HepG2 (cell line): ENCODE data around the gene THAP2. TPM values are rescaled to one million over a fixed set of nuclear protein-coding genes. Genes with fewer than 3 reads are reported as not detected.
A peak's percentile ranks its signal among the peaks of the same experiment; 100 is the strongest.

Source experiments
- ATAC-seq: fragments of 200-7000 bp; cut with Tn5 transposase; 3 replicates; pipeline ENCODE4 v1.9.1; 2020; ENCODE audit warnings: mild to moderate bottlenecking, moderate library complexity
- Bru-seq: library from RNA; stranded (reverse); fragments of 400-500 nt; gene quantifications from one replicate; lab custom pipeline; 2021; lab: Mats Ljungman, UMichigan
- BruChase-seq, 2 experiments: library from RNA; stranded (reverse); fragments of 400-500 nt; gene quantifications; one replicate each; lab custom pipeline; 2021; lab: Mats Ljungman, UMichigan
- BruUV-seq: library from RNA; stranded (reverse); fragments of 400-500 nt; replicated peaks from 2 replicates; lab custom pipeline; 2021; lab: Mats Ljungman, UMichigan
- CTCF ChIA-PET: fragments of 300-600 bp; formaldehyde crosslinking; extraction: SDS; loops from one replicate; lab custom pipeline; 2021; ENCODE audit warnings: low total read pairs, inconsistent platforms, low intra/inter-chr PET ratio; lab: Yijun Ruan, JAX
- POLR2A ChIA-PET: fragments of 350-600 bp; sonication (Branson Sonifier 250); formaldehyde crosslinking; loops from one replicate; lab custom pipeline; 2020; ENCODE audit warnings: antibody characterized with exemption, inconsistent platforms; lab: Yijun Ruan, JAX
- DNase-seq: peaks from one replicate; pipeline ENCODE4 v3.0.0-alpha.2; 2015; ENCODE audit warnings: low spot score
- FAIRE-seq: peaks from 3 replicates; lab custom pipeline; 2011; peaks lifted over from hg19 to GRCh38; lab: Jason Lieb, UNC
- H2AFZ ChIP-seq: one replicate; pipeline ENCODE4 v1.6.1; 2011; ENCODE audit warnings: low read length, inconsistent platforms
- H3K27ac ChIP-seq: fragments of 300-600 bp; 3 replicates; pipeline ENCODE4 v1.8.0; 2011; ENCODE audit warnings: mixed run types, mild to moderate bottlenecking, mixed read lengths, low read length, inconsistent platforms; ENCODE audit not compliant: insufficient read depth; ENCODE audit errors: extremely low read length
- H3K27me3 ChIP-seq, 2 experiments: fragments of 200-600 bp in 1 of 2; 2 replicates in 1 of 2; 3 replicates in 1 of 2; pipeline versions ENCODE4 v1.6.0 to v1.8.0; 2011; ENCODE audit warnings: low read length in 2 of 2, mild to moderate bottlenecking in 2 of 2, moderate library complexity in 2 of 2, inconsistent platforms in 1 of 2; ENCODE audit not compliant: insufficient read depth in 2 of 2, control insufficient read depth in 1 of 2
- H3K36me3 ChIP-seq, 2 experiments: fragments of 200-600 bp in 1 of 2; replicated peaks in 1 of 2; 2 replicates in 1 of 2; 3 replicates in 1 of 2; pipeline versions ENCODE4 v1.5.1 to v1.8.0; 2011; ENCODE audit warnings: low read length in 2 of 2, inconsistent platforms in 1 of 2; ENCODE audit not compliant: insufficient read depth in 2 of 2, control insufficient read depth in 1 of 2
- H3K4me1 ChIP-seq: 2 replicates; pipeline ENCODE4 v1.5.1; 2012; ENCODE audit warnings: low read length, inconsistent platforms; ENCODE audit not compliant: insufficient read depth
- H3K4me2 ChIP-seq: 2 replicates; pipeline ENCODE4 v1.6.0; 2011; ENCODE audit warnings: low read depth, low read length, inconsistent platforms
- H3K4me3 ChIP-seq, 3 experiments: fragments of 200-600 bp in 1 of 3; sonication (generic), shearing (Covaris generic) in 1 of 3; replicated peaks in 1 of 3; 2 replicates each; pipeline ENCODE4 v1.5.1; 2011 to 2016; ENCODE audit warnings: low read length in 3 of 3, inconsistent platforms in 2 of 3, low read depth in 2 of 3, mild to moderate bottlenecking in 2 of 3, control low read depth in 1 of 3, mixed read lengths in 1 of 3; ENCODE audit not compliant: insufficient read depth in 1 of 3
- H3K79me2 ChIP-seq: one replicate; pipeline ENCODE4 v1.6.1; 2011; ENCODE audit warnings: low read length, inconsistent platforms; ENCODE audit not compliant: insufficient read depth
- H3K9ac ChIP-seq: 2 replicates; pipeline ENCODE4 v1.6.0; 2011; ENCODE audit warnings: mild to moderate bottlenecking, low read depth, low read length, inconsistent platforms; ENCODE audit not compliant: insufficient read depth
- H3K9me3 ChIP-seq: 2 replicates; pipeline ENCODE4 v1.5.1; 2012; ENCODE audit warnings: mild to moderate bottlenecking, low read length
- H4K20me1 ChIP-seq: 2 replicates; pipeline ENCODE4 v1.6.0; 2011; ENCODE audit warnings: inconsistent platforms, mild to moderate bottlenecking, low read length, moderate library complexity; ENCODE audit not compliant: insufficient read depth
- ARNT ChIP-seq: fragments of 450-650 bp; IDR thresholded peaks from 2 replicates; pipeline ENCODE4 v1.6.1; 2017
- ATM ChIP-seq: fragments of 450-650 bp; IDR thresholded peaks from 2 replicates; pipeline ENCODE4 v1.7.1; 2017; ENCODE audit warnings: mild to moderate bottlenecking, borderline replicate concordance
- CAMTA2 ChIP-seq: sonication (generic); formaldehyde crosslinking; IDR thresholded peaks from 2 replicates; pipeline ENCODE4 v1.4.0; 2020; ENCODE audit warnings: mild to moderate bottlenecking, missing genetic modification reagents, borderline replicate concordance
- DMAP1 ChIP-seq: IDR thresholded peaks from 2 replicates; pipeline ENCODE4 v1.6.1; 2016
- ELF4 ChIP-seq: sonication (generic); formaldehyde crosslinking; IDR thresholded peaks from 2 replicates; pipeline ENCODE4 v1.5.0; 2020; ENCODE audit warnings: missing genetic modification reagents, mild to moderate bottlenecking, moderate library complexity, borderline replicate concordance
- FOXC1 ChIP-seq: sonication (generic); formaldehyde crosslinking; IDR thresholded peaks from 2 replicates; pipeline ENCODE4 v1.8.0; 2022; ENCODE audit warnings: mild to moderate bottlenecking, missing genetic modification reagents, borderline replicate concordance
- HMG20A ChIP-seq: IDR thresholded peaks from 2 replicates; pipeline ENCODE4 v1.6.1; 2016; ENCODE audit warnings: borderline replicate concordance
- HNRNPK ChIP-seq: fragments of 200-400 bp; formaldehyde crosslinking; IDR thresholded peaks from 2 replicates; pipeline ENCODE4 v1.6.1; 2018; ENCODE audit warnings: low read length, low read depth, moderate library complexity, mild to moderate bottlenecking; ENCODE audit not compliant: poor library complexity, severe bottlenecking
- NFE2L2 ChIP-seq: fragments of 150-350 bp; IDR thresholded peaks from 2 replicates; pipeline ENCODE4 v1.6.1; 2014; ENCODE audit warnings: low read length
- NFKBIZ ChIP-seq: IDR thresholded peaks from 2 replicates; pipeline ENCODE4 v1.6.1; 2018; ENCODE audit warnings: missing genetic modification reagents, missing compliant biosample characterization
- NR2C2 ChIP-seq: sonication (generic); formaldehyde crosslinking; IDR thresholded peaks from 2 replicates; pipeline ENCODE4 v1.4.0; 2020; ENCODE audit warnings: missing genetic modification reagents, mild to moderate bottlenecking, moderate library complexity, borderline replicate concordance
- SMAD9 ChIP-seq: sonication (generic); formaldehyde crosslinking; IDR thresholded peaks from 2 replicates; pipeline ENCODE4 v1.5.1; 2020; ENCODE audit warnings: mild to moderate bottlenecking, missing genetic modification reagents
- XBP1 ChIP-seq: sonication (generic); formaldehyde crosslinking; IDR thresholded peaks from 2 replicates; pipeline ENCODE4 v1.5.0; 2020; ENCODE audit warnings: missing genetic modification reagents
- ZNF326 ChIP-seq: sonication (generic); formaldehyde crosslinking; IDR thresholded peaks from 2 replicates; pipeline ENCODE4 v1.4.0; 2020; ENCODE audit warnings: missing genetic modification reagents, borderline replicate concordance
- WGBS: methylation state at CpG from one replicate; pipeline ENCODE4 v1.1.6; 2017; ENCODE audit warnings: low lambda C conversion rate; 5-methylcytosine and 5-hydroxymethylcytosine counted together
- in situ Hi-C: cut with HindIII; loops from 2 replicates; pipeline ENCODE4 v1.10.0; 2017; ENCODE audit warnings: low pct_unique_long_range_greater_than_20kb; ENCODE audit not compliant: extremely low pct_ligation_motif_present
- intact Hi-C: fragments of 100-400 bp; cut with micrococcal nuclease; formaldehyde crosslinking; loops from one replicate; pipeline ENCODE4 v1.10.0; 2022; ENCODE audit not compliant: unreplicated experiment
- long read RNA-seq, 2 experiments: library from RNA in 1 of 2; library from polyadenylated mRNA in 1 of 2; stranded (forward) in 1 of 2; unstranded in 1 of 2; transcript quantifications; one replicate each; pipeline ENCODE4 v2.0.0, GENCODE V29; 2019 to 2022
- polyA minus RNA-seq, 3 experiments: library from RNA; depleted of rRNA, polyadenylated mRNA; stranded (reverse); fragments of >200 nt; gene quantifications; 2 replicates each; pipeline ENCODE4 v1.2.3, GENCODE V29; 2011; ENCODE audit warnings: low replicate concordance in 1 of 3
- polyA plus RNA-seq, 8 experiments: library from polyadenylated mRNA; depleted of rRNA in 3 of 8; stranded (reverse) in 7 of 8; unstranded in 1 of 8; fragments of >200 nt; fragmentation: Illumina TruSeq in 4 of 8; extraction: Trizol in 4 of 8; gene quantifications; 2 replicates each; pipeline versions ENCODE4 v1.2.1 to v1.2.3, GENCODE V29; 2011 to 2016; ENCODE audit warnings: low read depth in 4 of 8, missing spikeins in 1 of 8, mixed read lengths in 1 of 8; ENCODE audit not compliant: insufficient read depth in 1 of 8
- total RNA-seq, 5 experiments: library from RNA; depleted of rRNA; stranded (reverse); fragments of >200 nt; fragmentation: Illumina TruSeq; extraction: Trizol; gene quantifications; 2 replicates each; pipeline ENCODE4 v1.2.3, GENCODE V29; 2016; ENCODE audit warnings: low read depth in 1 of 5
- TF ChIP-seq, protein P1 (sequence below): sonication (generic); formaldehyde crosslinking; IDR thresholded peaks from 2 replicates; pipeline ENCODE4 v1.4.0; 2020; ENCODE audit warnings: missing genetic modification reagents, mild to moderate bottlenecking, borderline replicate concordance
- TF ChIP-seq, protein P2 (sequence below): IDR thresholded peaks from 2 replicates; pipeline ENCODE4 v1.6.1; 2016; ENCODE audit warnings: missing compliant biosample characterization, missing genetic modification reagents, borderline replicate concordance

THAP2 gene
- 6.2 and 7.3 TPM in 2 replicates for total RNA-seq (2016; rRNA removed; fragmentation: Illumina TruSeq; extraction: Trizol)
- total RNA-seq (2016; cell fraction: cytosol; rRNA removed; fragmentation: Illumina TruSeq; extraction: Trizol; ENCODE audit: low read depth), result 3.0 and 3.9 TPM in 2 replicates
- total RNA-seq (2016; cell fraction: insoluble cytoplasmic fraction; rRNA removed; fragmentation: Illumina TruSeq; extraction: Trizol), result 5.9 and 7.3 TPM in 2 replicates
- 5.3 and 6.1 TPM in 2 replicates for total RNA-seq (2016; cell fraction: membrane; rRNA removed; fragmentation: Illumina TruSeq; extraction: Trizol)
- 9.9 and 13.4 TPM in 2 replicates for total RNA-seq (2016; cell fraction: nucleus; rRNA removed; fragmentation: Illumina TruSeq; extraction: Trizol)
- polyA plus RNA-seq (2011; rRNA removed), result 5.0 and 5.2 TPM in 2 replicates
- polyA plus RNA-seq (2011; cell fraction: cytosol; rRNA removed), result 1.4 and 2.4 TPM in 2 replicates
- polyA plus RNA-seq (2011; cell fraction: nucleus; rRNA removed), result 3.8 and 5.8 TPM in 2 replicates
- polyA plus RNA-seq (2012), result 5.1 and 8.6 TPM in 2 replicates
- 3.0 and 4.3 TPM in 2 replicates for polyA plus RNA-seq (2016; cell fraction: cytosol; fragmentation: Illumina TruSeq; extraction: Trizol; ENCODE audit: low read depth)
- 7.7 and 7.9 TPM in 2 replicates for polyA plus RNA-seq (2016; cell fraction: insoluble cytoplasmic fraction; fragmentation: Illumina TruSeq; extraction: Trizol; ENCODE audit: low read depth)
- 4.7 and 4.8 TPM in 2 replicates for polyA plus RNA-seq (2016; cell fraction: membrane; fragmentation: Illumina TruSeq; extraction: Trizol; ENCODE audit: low read depth)
- polyA plus RNA-seq (2016; cell fraction: nucleus; fragmentation: Illumina TruSeq; extraction: Trizol; ENCODE audit: insufficient read depth, low read depth), result 12.1 and 12.4 TPM in 2 replicates
- 2.5 and 2.9 TPM in 2 replicates for polyA minus RNA-seq (2011; rRNA and poly(A)+ RNA removed; ENCODE audit: low replicate concordance)
- 1.9 and 4.4 TPM in 2 replicates for polyA minus RNA-seq (2011; cell fraction: cytosol; rRNA and poly(A)+ RNA removed)
- polyA minus RNA-seq (2011; cell fraction: nucleus; rRNA and poly(A)+ RNA removed), result 13.9 and 14.5 TPM in 2 replicates
- percentile 61 among the genes with signal in this experiment for Bru-seq, nascent RNA
- BruChase-seq, experiment 1, labeled RNA remaining after a 6-hour chase, result percentile 64 among the genes with signal in this experiment
- percentile 63 among the genes with signal in this experiment for BruChase-seq, experiment 2, labeled RNA remaining after a 2-hour chase
- long read RNA-seq, experiment 1, transcript THAP2-202 (2 exons, 672 nt), result major isoform, 6 of 8 reads
- long read RNA-seq, experiment 1, partial matches to known transcripts, result 0 of 8 reads
- long read RNA-seq, experiment 1, other reads (novel, unspliced or antisense), result 2 of 8 reads
- long read RNA-seq, experiment 2, full-length matches to known transcripts, result 2 of 3 reads
- long read RNA-seq, experiment 2, partial matches to known transcripts, result 0 of 3 reads
- long read RNA-seq, experiment 2, other reads (novel, unspliced or antisense), result 1 of 3 reads

DNA sequence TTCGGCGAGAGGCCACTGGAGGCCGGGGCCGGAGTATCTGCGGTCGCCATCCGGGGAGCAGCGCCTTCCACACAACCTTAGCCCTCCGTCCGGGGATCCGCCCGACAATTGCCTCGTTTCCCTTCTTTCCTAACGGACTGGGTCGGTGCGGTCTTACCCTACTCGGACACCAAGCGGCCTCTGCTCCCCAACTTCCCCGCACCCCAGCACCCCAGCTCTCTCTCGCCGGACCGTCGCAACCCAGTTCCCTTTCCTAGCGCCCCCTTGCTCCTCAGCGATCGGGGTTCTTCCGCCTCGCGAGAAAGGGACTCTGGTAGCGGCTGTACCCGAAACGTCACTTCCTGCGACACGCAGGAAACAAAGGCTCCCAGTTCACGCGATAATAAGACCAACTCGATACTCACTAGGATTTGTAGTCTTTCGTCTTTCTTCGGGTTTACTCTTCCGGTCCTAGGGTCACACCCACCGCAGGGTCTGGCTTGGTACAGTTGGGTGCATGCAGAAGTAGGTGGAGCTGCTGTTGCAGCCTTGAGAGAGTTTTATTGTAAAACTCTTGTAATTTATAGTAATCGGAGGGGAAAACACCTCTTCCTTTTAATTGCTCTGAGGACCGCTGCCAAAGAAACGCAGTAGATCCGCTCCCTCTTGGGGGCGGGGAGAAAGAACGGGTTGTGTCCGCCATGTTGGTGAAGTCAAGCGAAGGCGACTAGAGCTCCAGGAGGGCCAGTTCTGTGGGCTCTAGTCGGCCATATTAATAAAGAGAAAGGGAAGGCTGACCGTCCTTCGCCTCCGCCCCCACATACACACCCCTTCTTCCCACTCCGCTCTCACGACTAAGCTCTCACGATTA is at the start of gene THAP2, which contains the start of gene ZFC3H1:
THAP2 (plus strand) TSS at position 741 of the 850 bp plus-strand sequence. CDS start 209 bp downstream, outside the sequence.
ZFC3H1 (minus strand) TSS at position 288 of the 850 bp plus-strand sequence; CDS start at position 50, 238 bp downstream.
- BruUV-seq, result no TSS peak
- under 1% methylated on average over 41 of the region's 57 CpGs for WGBS
- H3K27ac ChIP-seq, result peak within 1 kb of the TSS; percentile 99
- peaks cover 57% of the 10 kb centered on the region for H3K79me2 ChIP-seq
- peaks cover 19% of the 10 kb centered on the region for H4K20me1 ChIP-seq
- peaks cover 0 to 16% of the 10 kb centered on the region in 2 experiments; a peak in 3 of 5 replicates for H3K36me3 ChIP-seq
- H3K9me3 ChIP-seq, result no peaks in the 10 kb centered on the region
- FAIRE-seq, result peak; percentile 95
- H3K9ac ChIP-seq, result peak within 1 kb of the TSS; percentile 95
- H3K4me2 ChIP-seq, result peak within 1 kb of the TSS; percentile 85
- peak; percentile 99 for DNase-seq
- ChIA-PET POLR2A (interaction anchor here (0.8 to 2.9 kb wide), 13 partner anchors 10 to 225 kb away, joined by 3 to 78 read pairs (median 6); partner anchors contain the start of genes RAB21 and TMEM19), CTCF (no interaction called here)
- in situ Hi-C loops (loop anchor here (5.0 kb wide), 1 partner anchor 89 kb away; the partner anchor contains the start of gene RAB21), intact Hi-C loops (loop anchor here (2.0 kb wide), 1 partner anchor 83 kb away; no protein-coding TSS in a partner anchor)
- H3K27me3 ChIP-seq, result no peaks in the 10 kb centered on the region; a peak in 1 of 5 replicates
- peak; percentile 94 for ATAC-seq
- H3K4me3 ChIP-seq, result peak within 1 kb of the TSS; percentile 88 to 97 (median 94)
- H3K4me1 ChIP-seq, result peaks cover 25% of the 10 kb centered on the region
- peak within 1 kb of the TSS; percentile 79 for H2AFZ ChIP-seq
- TF ChIP-seq NR2C2 (peak; percentile 89), ARNT (no peak), NFKBIZ (CRISPR knock-in tag) (no peak), HNRNPK (no peak), ELF4 (CRISPR knock-in tag) (peak; percentile 62; the same call in 1 of the 2 replicates), HMG20A (no peak), XBP1 (CRISPR knock-in tag) (no peak), SMAD9 (CRISPR knock-in tag) (0 out of 2 replicates have a peak, but pooled peaks have one; percentile 28), NFE2L2 (no peak), ATM (no peak), DMAP1 (CRISPR knock-in tag) (peak; percentile 74), ZNF326 (CRISPR knock-in tag) (no peak), FOXC1 (CRISPR knock-in tag) (0 out of 2 replicates have a peak, but pooled peaks have one; percentile 5), CAMTA2 (no peak)
- TF ChIP-seq, protein P1, sequence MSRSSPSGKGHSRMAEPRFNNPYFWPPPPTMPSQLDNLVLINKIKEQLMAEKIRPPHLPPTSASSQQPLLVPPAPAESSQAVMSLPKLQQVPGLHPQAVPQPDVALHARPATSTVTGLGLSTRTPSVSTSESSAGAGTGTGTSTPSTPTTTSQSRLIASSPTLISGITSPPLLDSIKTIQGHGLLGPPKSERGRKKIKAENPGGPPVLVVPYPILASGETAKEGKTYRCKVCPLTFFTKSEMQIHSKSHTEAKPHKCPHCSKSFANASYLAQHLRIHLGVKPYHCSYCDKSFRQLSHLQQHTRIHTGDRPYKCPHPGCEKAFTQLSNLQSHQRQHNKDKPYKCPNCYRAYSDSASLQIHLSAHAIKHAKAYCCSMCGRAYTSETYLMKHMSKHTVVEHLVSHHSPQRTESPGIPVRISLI (CRISPR knock-in tag), result no peak; the same call in 1 of the 2 replicates
- TF ChIP-seq, protein P2, sequence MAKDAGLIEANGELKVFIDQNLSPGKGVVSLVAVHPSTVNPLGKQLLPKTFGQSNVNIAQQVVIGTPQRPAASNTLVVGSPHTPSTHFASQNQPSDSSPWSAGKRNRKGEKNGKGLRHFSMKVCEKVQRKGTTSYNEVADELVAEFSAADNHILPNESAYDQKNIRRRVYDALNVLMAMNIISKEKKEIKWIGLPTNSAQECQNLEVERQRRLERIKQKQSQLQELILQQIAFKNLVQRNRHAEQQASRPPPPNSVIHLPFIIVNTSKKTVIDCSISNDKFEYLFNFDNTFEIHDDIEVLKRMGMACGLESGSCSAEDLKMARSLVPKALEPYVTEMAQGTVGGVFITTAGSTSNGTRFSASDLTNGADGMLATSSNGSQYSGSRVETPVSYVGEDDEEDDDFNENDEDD (CRISPR knock-in tag), result no peak; the same call in 1 of the 2 replicates
